WTC11 (cell line): Measurements from ENCODE around the gene SPRED1.

Experiments used
- OVOL2 ChIP-seq: fragments of 250-450 bp; sonication (Bioruptor Pico); IDR thresholded peaks from 2 replicates; pipeline ENCODE4 v1.9.0; 2021; ENCODE audit warnings: mild to moderate bottlenecking, borderline replicate concordance
- TF ChIP-seq, protein P1 (sequence below): fragments of 200-600 bp; IDR thresholded peaks from 2 replicates; pipeline ENCODE4 v1.8.0; 2022; ENCODE audit warnings: antibody characterized with exemption
- TF ChIP-seq, protein P2 (sequence below): sonication (generic); formaldehyde crosslinking; conservative IDR thresholded peaks from 2 replicates; pipeline ENCODE4 v1.8.1; 2022; ENCODE audit warnings: mild to moderate bottlenecking, missing genetic modification reagents
- TF ChIP-seq, protein P3 (sequence below): sonication (generic); formaldehyde crosslinking; IDR thresholded peaks from 2 replicates; pipeline ENCODE4 v1.8.1; 2022; ENCODE audit warnings: mild to moderate bottlenecking, missing genetic modification reagents, moderate library complexity, borderline replicate concordance
- TF ChIP-seq, protein P4 (sequence below): sonication (generic); formaldehyde crosslinking; conservative IDR thresholded peaks from 2 replicates; pipeline ENCODE4 v1.8.1; 2023; ENCODE audit warnings: mild to moderate bottlenecking, low read depth, missing genetic modification reagents, moderate library complexity
- TF ChIP-seq, protein P5 (sequence below): sonication (generic); formaldehyde crosslinking; IDR thresholded peaks from 2 replicates; pipeline ENCODE4 v1.8.1; 2023; ENCODE audit warnings: mild to moderate bottlenecking, moderate library complexity, missing genetic modification reagents

DNA sequence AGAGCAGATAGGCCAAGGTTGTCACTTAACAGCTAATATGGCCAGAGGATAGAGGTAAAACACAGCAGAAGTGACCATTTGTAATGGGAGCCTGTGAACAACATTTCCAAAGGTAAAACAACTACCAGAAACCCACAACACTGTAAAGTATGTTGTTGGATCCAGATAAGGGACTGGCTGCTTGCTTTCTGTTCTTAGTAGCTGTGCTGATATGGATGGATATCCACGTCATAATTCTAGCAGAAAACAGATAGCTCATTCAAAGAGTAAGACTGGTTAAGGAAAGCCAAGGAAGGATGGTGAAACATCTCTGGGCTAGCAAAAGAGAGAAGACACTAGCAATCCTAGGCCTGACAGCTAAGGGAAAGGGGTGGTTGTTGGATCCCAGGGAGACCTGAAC, 36.9 kb upstream of the SPRED1 start:
- TF ChIP-seq, protein P1, sequence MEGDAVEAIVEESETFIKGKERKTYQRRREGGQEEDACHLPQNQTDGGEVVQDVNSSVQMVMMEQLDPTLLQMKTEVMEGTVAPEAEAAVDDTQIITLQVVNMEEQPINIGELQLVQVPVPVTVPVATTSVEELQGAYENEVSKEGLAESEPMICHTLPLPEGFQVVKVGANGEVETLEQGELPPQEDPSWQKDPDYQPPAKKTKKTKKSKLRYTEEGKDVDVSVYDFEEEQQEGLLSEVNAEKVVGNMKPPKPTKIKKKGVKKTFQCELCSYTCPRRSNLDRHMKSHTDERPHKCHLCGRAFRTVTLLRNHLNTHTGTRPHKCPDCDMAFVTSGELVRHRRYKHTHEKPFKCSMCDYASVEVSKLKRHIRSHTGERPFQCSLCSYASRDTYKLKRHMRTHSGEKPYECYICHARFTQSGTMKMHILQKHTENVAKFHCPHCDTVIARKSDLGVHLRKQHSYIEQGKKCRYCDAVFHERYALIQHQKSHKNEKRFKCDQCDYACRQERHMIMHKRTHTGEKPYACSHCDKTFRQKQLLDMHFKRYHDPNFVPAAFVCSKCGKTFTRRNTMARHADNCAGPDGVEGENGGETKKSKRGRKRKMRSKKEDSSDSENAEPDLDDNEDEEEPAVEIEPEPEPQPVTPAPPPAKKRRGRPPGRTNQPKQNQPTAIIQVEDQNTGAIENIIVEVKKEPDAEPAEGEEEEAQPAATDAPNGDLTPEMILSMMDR, result no peak
- TF ChIP-seq, protein P2, sequence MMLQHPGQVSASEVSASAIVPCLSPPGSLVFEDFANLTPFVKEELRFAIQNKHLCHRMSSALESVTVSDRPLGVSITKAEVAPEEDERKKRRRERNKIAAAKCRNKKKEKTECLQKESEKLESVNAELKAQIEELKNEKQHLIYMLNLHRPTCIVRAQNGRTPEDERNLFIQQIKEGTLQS (CRISPR knock-in tag), result no peak
- TF ChIP-seq, protein P3, sequence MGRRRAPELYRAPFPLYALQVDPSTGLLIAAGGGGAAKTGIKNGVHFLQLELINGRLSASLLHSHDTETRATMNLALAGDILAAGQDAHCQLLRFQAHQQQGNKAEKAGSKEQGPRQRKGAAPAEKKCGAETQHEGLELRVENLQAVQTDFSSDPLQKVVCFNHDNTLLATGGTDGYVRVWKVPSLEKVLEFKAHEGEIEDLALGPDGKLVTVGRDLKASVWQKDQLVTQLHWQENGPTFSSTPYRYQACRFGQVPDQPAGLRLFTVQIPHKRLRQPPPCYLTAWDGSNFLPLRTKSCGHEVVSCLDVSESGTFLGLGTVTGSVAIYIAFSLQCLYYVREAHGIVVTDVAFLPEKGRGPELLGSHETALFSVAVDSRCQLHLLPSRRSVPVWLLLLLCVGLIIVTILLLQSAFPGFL (CRISPR knock-in tag), result no peak
- TF ChIP-seq OVOL2 (CRISPR knock-in tag), result no peak
- TF ChIP-seq, protein P4, sequence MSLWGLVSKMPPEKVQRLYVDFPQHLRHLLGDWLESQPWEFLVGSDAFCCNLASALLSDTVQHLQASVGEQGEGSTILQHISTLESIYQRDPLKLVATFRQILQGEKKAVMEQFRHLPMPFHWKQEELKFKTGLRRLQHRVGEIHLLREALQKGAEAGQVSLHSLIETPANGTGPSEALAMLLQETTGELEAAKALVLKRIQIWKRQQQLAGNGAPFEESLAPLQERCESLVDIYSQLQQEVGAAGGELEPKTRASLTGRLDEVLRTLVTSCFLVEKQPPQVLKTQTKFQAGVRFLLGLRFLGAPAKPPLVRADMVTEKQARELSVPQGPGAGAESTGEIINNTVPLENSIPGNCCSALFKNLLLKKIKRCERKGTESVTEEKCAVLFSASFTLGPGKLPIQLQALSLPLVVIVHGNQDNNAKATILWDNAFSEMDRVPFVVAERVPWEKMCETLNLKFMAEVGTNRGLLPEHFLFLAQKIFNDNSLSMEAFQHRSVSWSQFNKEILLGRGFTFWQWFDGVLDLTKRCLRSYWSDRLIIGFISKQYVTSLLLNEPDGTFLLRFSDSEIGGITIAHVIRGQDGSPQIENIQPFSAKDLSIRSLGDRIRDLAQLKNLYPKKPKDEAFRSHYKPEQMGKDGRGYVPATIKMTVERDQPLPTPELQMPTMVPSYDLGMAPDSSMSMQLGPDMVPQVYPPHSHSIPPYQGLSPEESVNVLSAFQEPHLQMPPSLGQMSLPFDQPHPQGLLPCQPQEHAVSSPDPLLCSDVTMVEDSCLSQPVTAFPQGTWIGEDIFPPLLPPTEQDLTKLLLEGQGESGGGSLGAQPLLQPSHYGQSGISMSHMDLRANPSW (CRISPR knock-in tag), result no peak
- TF ChIP-seq, protein P5, sequence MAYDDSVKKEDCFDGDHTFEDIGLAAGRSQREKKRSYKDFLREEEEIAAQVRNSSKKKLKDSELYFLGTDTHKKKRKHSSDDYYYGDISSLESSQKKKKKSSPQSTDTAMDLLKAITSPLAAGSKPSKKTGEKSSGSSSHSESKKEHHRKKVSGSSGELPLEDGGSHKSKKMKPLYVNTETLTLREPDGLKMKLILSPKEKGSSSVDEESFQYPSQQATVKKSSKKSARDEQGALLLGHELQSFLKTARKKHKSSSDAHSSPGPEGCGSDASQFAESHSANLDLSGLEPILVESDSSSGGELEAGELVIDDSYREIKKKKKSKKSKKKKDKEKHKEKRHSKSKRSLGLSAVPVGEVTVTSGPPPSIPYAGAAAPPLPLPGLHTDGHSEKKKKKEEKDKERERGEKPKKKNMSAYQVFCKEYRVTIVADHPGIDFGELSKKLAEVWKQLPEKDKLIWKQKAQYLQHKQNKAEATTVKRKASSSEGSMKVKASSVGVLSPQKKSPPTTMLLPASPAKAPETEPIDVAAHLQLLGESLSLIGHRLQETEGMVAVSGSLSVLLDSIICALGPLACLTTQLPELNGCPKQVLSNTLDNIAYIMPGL, result no peak
